SIG-M5 treated with dmso at 0.1 percent for 504 hours (cell line): Measurements from ENCODE around the gene OR2AJ1.

Source experiments
- DNase-seq: peaks from one replicate; lab custom pipeline; 2025; ENCODE audit not compliant: unreplicated experiment; lab: John Stamatoyannopoulos, UW

The OR2AJ1 gene

DNA sequence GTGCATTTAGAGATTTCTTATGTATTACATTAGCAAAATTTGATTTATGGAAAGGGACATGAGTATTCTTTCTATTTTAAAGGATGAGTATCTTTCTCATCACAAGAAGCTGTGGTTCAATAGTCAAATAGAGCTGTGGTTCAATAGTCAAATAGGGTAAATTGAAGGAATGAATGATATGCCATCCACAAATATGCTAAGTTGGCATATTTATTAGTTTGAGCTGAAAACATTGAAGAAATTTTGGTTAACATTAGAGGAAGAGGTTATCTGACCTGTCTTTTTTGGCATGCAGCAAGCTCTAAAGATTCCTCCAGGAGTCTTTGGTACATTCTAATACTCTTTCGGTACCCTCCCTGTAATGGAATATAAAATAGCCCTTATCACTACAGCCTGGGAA is 28.7 kb downstream of the OR2AJ1 start:
- no peak for DNase-seq

DNA sequence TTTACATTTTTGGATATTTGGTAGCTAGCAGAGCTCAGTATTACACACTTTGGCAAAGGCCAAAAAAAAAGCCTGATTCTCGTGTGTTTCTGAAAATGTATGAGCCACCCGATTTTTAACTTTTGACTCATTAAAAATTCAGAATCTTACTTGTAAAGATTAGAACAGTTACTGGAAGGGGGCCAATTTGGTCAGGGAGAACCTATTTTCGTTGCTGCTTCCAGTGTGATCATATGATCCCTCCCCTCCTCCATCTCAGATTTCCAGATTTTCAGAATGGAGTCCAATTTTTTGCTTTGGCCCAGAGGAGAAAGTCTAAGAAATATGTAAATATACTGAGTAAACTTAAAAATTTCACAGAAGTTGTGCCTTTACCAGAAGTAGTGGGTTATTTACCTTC is 37.1 kb downstream of the OR2AJ1 start:
- DNase-seq: no peak

DNA sequence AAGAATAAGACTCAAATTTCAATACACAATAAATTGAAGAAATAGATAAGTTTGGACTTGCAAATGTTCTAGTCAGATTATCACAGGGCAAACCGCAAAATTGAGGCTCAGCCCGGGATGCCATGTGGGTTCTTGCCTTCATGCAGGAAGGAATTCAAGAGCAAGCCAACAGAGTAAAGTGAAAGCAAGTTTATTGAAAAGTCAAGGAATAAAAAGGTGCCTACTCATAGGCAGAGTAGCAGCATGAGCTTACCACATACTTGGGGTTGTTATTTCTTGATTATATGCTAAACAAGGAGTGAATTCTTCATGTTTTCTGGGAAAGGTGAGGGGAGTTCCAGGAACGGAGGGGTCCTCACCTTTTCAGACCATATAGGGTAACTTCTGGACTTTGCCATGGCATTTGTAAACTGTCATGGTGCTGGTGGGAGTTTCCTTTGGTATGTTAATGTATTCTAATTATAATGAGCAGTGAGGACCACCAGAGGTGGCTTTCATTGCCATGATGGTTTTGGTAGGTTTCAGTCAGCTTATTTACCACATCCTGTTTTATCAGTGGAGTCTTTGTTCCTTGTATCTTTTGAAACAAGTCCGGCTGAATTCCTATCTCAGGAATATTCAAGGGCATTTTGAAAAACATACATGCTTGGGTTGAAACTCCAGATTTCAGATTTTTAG is 38.4 kb downstream of the OR2AJ1 start:
- no peak for DNase-seq

- no peak for DNase-seq
Measured at GRCh38 chr1:247964933-247965332, 40.2 kb downstream of the OR2AJ1 start, which contains the start of gene OR2AK2. OR2AK2 (plus strand) TSS chr1:247965233; CDS start chr1:247965377, 144 bp downstream.

GRCh38 chr1:247966532-247967204 is 42.0 kb downstream of the OR2AJ1 start:
- DNase-seq: no peak
